GM18870 (cell line): ENCODE results near the gene GPC6.

Source experiments
- ATAC-seq: cut with Tn5 transposase; IDR thresholded peaks from one replicate; pipeline ENCODE4 v1.9.1; 2021; ENCODE audit warnings: moderate library complexity; ENCODE audit not compliant: unreplicated experiment

GPC6 gene

GRCh38 chr13:94218537-94218936 is 991.9 kb downstream of the GPC6 start:
- no peak for ATAC-seq

- no peak for ATAC-seq
Measured at GRCh38 chr13:94218951-94219350, 992.3 kb downstream of the GPC6 start.

- no peak for ATAC-seq
Measured at GRCh38 chr13:94224670-94225069, 998.1 kb downstream of the GPC6 start.

GRCh38 chr13:94227255-94227879 is 1000.8 kb downstream of the GPC6 start:
- no peak for ATAC-seq

GRCh38 chr13:94228763-94229162 is 1002.2 kb downstream of the GPC6 start:
- ATAC-seq = no peak

- no peak for ATAC-seq
Measured at GRCh38 chr13:94232161-94232950, 1005.7 kb downstream of the GPC6 start.

- ATAC-seq = no peak
Measured at GRCh38 chr13:94232956-94233355, 1006.3 kb downstream of the GPC6 start.

- no peak for ATAC-seq
Measured at GRCh38 chr13:94233401-94233800, 1006.8 kb downstream of the GPC6 start.

GRCh38 chr13:94233837-94234236 is 1007.2 kb downstream of the GPC6 start:
- no peak for ATAC-seq

GRCh38 chr13:94234738-94235137 is 1008.1 kb downstream of the GPC6 start:
- ATAC-seq = no peak

GRCh38 chr13:94236132-94236531 is 1009.5 kb downstream of the GPC6 start:
- ATAC-seq = no peak

- ATAC-seq = no peak
Measured at GRCh38 chr13:94236872-94237271, 1010.3 kb downstream of the GPC6 start.

GRCh38 chr13:94239135-94239534 is 1012.5 kb downstream of the GPC6 start:
- ATAC-seq = no peak

GRCh38 chr13:94242554-94242953 is 1015.9 kb downstream of the GPC6 start:
- no peak for ATAC-seq

GRCh38 chr13:94243551-94243950 is 1016.9 kb downstream of the GPC6 start:
- no peak for ATAC-seq

GRCh38 chr13:94246495-94246894 is 1019.9 kb downstream of the GPC6 start:
- ATAC-seq = no peak

GRCh38 chr13:94247890-94248289 is 1021.3 kb downstream of the GPC6 start:
- ATAC-seq = no peak

GRCh38 chr13:94248454-94249228 is 1022.0 kb downstream of the GPC6 start:
- no peak for ATAC-seq

GRCh38 chr13:94249512-94249911 is 1022.9 kb downstream of the GPC6 start:
- no peak for ATAC-seq

- no peak for ATAC-seq
Measured at GRCh38 chr13:94251831-94252608, 1025.4 kb downstream of the GPC6 start.

GRCh38 chr13:94254737-94255136 is 1028.1 kb downstream of the GPC6 start:
- ATAC-seq = no peak
